ENCODE data around the gene EEF1AKMT1. TPM values are rescaled to one million over a fixed set of nuclear protein-coding genes. Genes with fewer than 3 reads are reported as not detected.

Gene EEF1AKMT1
- total and polyA plus RNA-seq, 2 experiments from 2014 or later, result 3.2 to 7.6 TPM

- H3K4me3 ChIP-seq, result peak overlapping the region; percentile 61
Observed at GRCh38 chr13:20704459-20705069, 69.2 kb downstream of the EEF1AKMT1 start.

GRCh38 chr13:20703780-20704458, 69.8 kb downstream of the EEF1AKMT1 start:
- DNase-seq (ENCODE audit: low spot score) (peak; percentile 86), ATAC-seq (peak; percentile 74)
- no peak; the same call in 1 of the 2 replicates for TF ChIP-seq CREB1 (CRISPR knock-in tag; IDR thresholded peaks at IDR 0.05; ENCODE audit: low read depth)
- TF ChIP-seq ETS1 (IDR thresholded peaks at IDR 0.05), result no peak
- no peak for TF ChIP-seq JUNB (IDR thresholded peaks at IDR 0.05; ENCODE audit: unreplicated experiment)
- peak in 1 of 2 experiments; percentile 43; a peak in 2 of 4 replicates for TF ChIP-seq CTCF (conservative IDR thresholded peaks at IDR 0.05; ENCODE audit: low read depth in 2 of 2)
- peak; percentile 57 for TF ChIP-seq POLR2AphosphoS5 (IDR thresholded peaks at IDR 0.05; ENCODE audit: low read depth)
- H3K4me1 Mint-ChIP-seq, result peaks cover 8% of the 10 kb centered on the region
- H3K27me3 Mint-ChIP-seq (ENCODE audit: insufficient read depth, low read depth, poor library complexity), result peaks cover 47% of the 10 kb centered on the region
- H4K20me1 ChIP-seq (replicated peaks; ENCODE audit: insufficient read depth), result no peaks in the 10 kb centered on the region
- peaks cover 4% of the 10 kb centered on the region; the same call in 1 of the 2 replicates for H3F3A ChIP-seq (replicated peaks; ENCODE audit: low read depth)
- peaks cover 7% of the 10 kb centered on the region for H3K4me1 ChIP-seq (ENCODE audit: insufficient read depth)
- no peak overlapping the region for H3K4me2 ChIP-seq
- H2AFZ ChIP-seq, result no peak overlapping the region
- H3K27ac Mint-ChIP-seq, result no peak overlapping the region
- no peaks in the 10 kb centered on the region for H3K9me2 ChIP-seq (ENCODE audit: insufficient read depth)
- no peaks in the 10 kb centered on the region for H3K79me2 ChIP-seq (replicated peaks; ENCODE audit: insufficient read depth)
- peaks cover 33% of the 10 kb centered on the region for H3K27me3 ChIP-seq (ENCODE audit: insufficient read depth)
- H3K36me3 Mint-ChIP-seq (ENCODE audit: low read depth), result no peaks in the 10 kb centered on the region; the same call in 2 of the 3 replicates
- H3K4me3 ChIP-seq, result peak overlapping the region; percentile 40; the same call in 1 of the 2 replicates
- H3K9me3 Mint-ChIP-seq, result no peaks in the 10 kb centered on the region
- no peak overlapping the region for H3K27ac ChIP-seq (ENCODE audit: low read depth)
- no peaks in the 10 kb centered on the region for H3K36me3 ChIP-seq (ENCODE audit: insufficient read depth)
- no peak overlapping the region; the same call in 2 of the 3 replicates for H3K4me3 Mint-ChIP-seq

More at GRCh38 chr13:20704459-20705069, 69.2 kb downstream of the EEF1AKMT1 start:
- H3K9me3 Mint-ChIP-seq, result no peaks in the 10 kb centered on the region
- peaks cover 33% of the 10 kb centered on the region for H3K27me3 ChIP-seq (ENCODE audit: insufficient read depth)
- H3K36me3 ChIP-seq (ENCODE audit: insufficient read depth), result no peaks in the 10 kb centered on the region
- no peak overlapping the region for H3K27ac Mint-ChIP-seq
- TF ChIP-seq ZNF114 (CRISPR knock-in tag; IDR thresholded peaks at IDR 0.05) (no peak), NANOG (IDR thresholded peaks at IDR 0.05; ENCODE audit: borderline replicate concordance) (no peak), EZH2 (IDR thresholded peaks at IDR 0.05; ENCODE audit: low read depth, unreplicated experiment) (no peak), EZH2phosphoT487 (IDR thresholded peaks at IDR 0.05; ENCODE audit: unreplicated experiment) (no peak), CTCF (conservative IDR thresholded peaks at IDR 0.05; ENCODE audit: low read depth in 2 of 2) (no peak)
- DNase-seq (ENCODE audit: low spot score), result no peak
- peak; percentile 46 for ATAC-seq
- no peaks in the 10 kb centered on the region for H3K9me2 ChIP-seq (ENCODE audit: insufficient read depth)
- H3K4me3 Mint-ChIP-seq, result peak overlapping the region; percentile 76
- H3K4me1 Mint-ChIP-seq, result peaks cover 8% of the 10 kb centered on the region
- no peaks in the 10 kb centered on the region for H4K20me1 ChIP-seq (replicated peaks; ENCODE audit: insufficient read depth)
- peaks cover 47% of the 10 kb centered on the region for H3K27me3 Mint-ChIP-seq (ENCODE audit: insufficient read depth, low read depth, poor library complexity)
- no peaks in the 10 kb centered on the region; the same call in 2 of the 3 replicates for H3K36me3 Mint-ChIP-seq (ENCODE audit: low read depth)
- peaks cover 4% of the 10 kb centered on the region; the same call in 1 of the 2 replicates for H3F3A ChIP-seq (replicated peaks; ENCODE audit: low read depth)
- no peaks in the 10 kb centered on the region for H3K79me2 ChIP-seq (replicated peaks; ENCODE audit: insufficient read depth)
- peak overlapping the region; percentile 98 for H2AFZ ChIP-seq
- H3K27ac ChIP-seq (ENCODE audit: low read depth), result no peak overlapping the region
- peak overlapping the region; percentile 84 for H3K4me2 ChIP-seq
- peaks cover 7% of the 10 kb centered on the region for H3K4me1 ChIP-seq (ENCODE audit: insufficient read depth)

Measured in GM23338 (cell line).